C4-2B (cell line): Measurements from ENCODE around the gene ZNRF3.
A peak's percentile ranks its signal among the peaks of the same experiment; 100 is the strongest.
"Not testable (repeated sequence)": the region's sequence is repeated elsewhere in the genome, so short reads cannot be mapped to it uniquely, and the experiment has no call there.

Source experiments
- H3K27ac ChIP-seq: fragments of 450-650 bp; 2 replicates; pipeline ENCODE4 v1.5.1; 2017
- ZFX ChIP-seq: fragments of 450-650 bp; IDR thresholded peaks from 2 replicates; pipeline ENCODE4 v1.6.1; 2017
- TF ChIP-seq, protein P1 (sequence below): fragments of 450-650 bp; conservative IDR thresholded peaks from 2 replicates; pipeline ENCODE4 v1.5.1; 2017; ENCODE audit warnings: mild to moderate bottlenecking

Gene ZNRF3

GRCh38 chr22:29078869-29079207 lies 195.5 kb downstream of the ZNRF3 start:
- H3K27ac ChIP-seq = no peak overlapping the region
- no peak for TF ChIP-seq ZFX
- TF ChIP-seq, protein P1, sequence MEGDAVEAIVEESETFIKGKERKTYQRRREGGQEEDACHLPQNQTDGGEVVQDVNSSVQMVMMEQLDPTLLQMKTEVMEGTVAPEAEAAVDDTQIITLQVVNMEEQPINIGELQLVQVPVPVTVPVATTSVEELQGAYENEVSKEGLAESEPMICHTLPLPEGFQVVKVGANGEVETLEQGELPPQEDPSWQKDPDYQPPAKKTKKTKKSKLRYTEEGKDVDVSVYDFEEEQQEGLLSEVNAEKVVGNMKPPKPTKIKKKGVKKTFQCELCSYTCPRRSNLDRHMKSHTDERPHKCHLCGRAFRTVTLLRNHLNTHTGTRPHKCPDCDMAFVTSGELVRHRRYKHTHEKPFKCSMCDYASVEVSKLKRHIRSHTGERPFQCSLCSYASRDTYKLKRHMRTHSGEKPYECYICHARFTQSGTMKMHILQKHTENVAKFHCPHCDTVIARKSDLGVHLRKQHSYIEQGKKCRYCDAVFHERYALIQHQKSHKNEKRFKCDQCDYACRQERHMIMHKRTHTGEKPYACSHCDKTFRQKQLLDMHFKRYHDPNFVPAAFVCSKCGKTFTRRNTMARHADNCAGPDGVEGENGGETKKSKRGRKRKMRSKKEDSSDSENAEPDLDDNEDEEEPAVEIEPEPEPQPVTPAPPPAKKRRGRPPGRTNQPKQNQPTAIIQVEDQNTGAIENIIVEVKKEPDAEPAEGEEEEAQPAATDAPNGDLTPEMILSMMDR = no peak

- no peak for TF ChIP-seq ZFX
- TF ChIP-seq, protein P1 = no peak
- 0 out of 2 replicates have a peak overlapping the region, but pooled peaks have one; percentile 6 for H3K27ac ChIP-seq
Measured at GRCh38 chr22:29079218-29079901, 196.0 kb downstream of the ZNRF3 start.

DNA sequence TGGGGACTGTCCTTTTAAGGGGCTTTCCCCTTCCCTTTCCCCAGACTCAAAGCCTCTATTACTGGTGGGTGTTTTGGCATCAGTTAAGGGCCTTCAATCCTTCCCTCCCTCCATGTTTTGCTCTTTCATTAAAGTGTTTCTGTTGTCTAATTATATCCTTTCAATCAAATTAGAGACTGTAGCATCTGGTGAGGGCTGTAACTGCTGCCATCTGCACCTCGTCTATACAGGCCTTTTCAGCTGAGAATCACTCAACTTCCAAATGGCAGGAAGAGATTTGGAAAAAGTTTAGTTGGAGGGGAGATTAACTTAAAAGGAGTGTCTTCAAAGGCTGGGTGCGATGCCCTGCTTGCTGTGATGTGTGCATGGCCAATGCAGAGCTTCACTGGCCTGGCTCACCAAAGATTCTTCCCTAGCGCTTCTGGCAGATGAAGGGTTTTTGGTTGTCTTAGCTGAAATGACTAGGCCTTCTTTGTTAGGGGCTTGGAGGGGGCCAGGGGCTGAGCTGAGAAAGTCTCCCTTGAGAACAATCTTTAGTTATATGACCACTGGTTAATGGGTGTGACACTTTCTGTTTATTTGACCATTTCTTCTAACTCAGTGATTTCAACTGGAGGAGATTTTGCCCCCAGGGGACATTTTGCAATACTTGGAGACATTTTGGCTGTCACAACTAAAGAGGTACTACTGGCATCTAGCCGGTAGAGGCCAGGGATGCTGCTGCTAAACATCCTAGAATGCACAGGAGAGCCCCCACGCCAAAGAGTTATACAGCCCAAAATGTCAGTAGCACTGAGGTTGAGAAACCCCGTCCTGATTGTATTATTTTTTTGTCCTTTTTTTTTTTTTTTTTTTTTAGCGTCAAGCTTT lies 197.0 kb downstream of the ZNRF3 start:
- no peak overlapping the region for H3K27ac ChIP-seq
- TF ChIP-seq, protein P1 = no peak
- TF ChIP-seq ZFX = no peak

GRCh38 chr22:29081517-29082236 lies 198.3 kb downstream of the ZNRF3 start:
- TF ChIP-seq ZFX = no peak
- TF ChIP-seq, protein P1 = no peak
- H3K27ac ChIP-seq = no peak overlapping the region

- TF ChIP-seq, protein P1 = no peak
- no peak for TF ChIP-seq ZFX
- H3K27ac ChIP-seq = no peak overlapping the region
Measured at GRCh38 chr22:29082826-29083545, 199.6 kb downstream of the ZNRF3 start.

DNA sequence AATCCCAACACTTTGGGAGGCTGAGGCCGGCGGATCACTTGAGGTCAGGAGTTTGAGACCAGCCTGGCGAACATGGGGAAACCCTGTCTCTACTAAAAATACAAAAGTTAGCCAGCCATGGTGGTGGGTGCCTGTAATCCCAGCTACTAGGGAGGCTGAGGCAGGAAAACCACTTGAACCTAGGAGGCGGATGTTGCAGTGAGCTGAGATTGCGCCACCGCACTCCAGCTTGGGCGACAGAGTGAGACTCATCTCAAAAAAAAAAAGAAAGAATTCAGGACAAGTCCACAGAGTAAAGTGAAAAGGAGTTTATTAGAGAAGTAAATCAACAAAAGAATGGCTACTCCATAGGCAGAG lies 200.2 kb downstream of the ZNRF3 start:
- H3K27ac ChIP-seq = not testable (repeated sequence)

GRCh38 chr22:29083933-29084591 lies 200.7 kb downstream of the ZNRF3 start:
- H3K27ac ChIP-seq = no peak overlapping the region

More at GRCh38 chr22:29083933-29084591, 200.7 kb downstream of the ZNRF3 start:
- no peak for TF ChIP-seq ZFX
- TF ChIP-seq, protein P1 = no peak
